Right ventricle myocardium superior (tissue), 1 donor: Measurements from ENCODE around the gene CAPS. TPM values are rescaled to one million over a fixed set of nuclear protein-coding genes. Genes with fewer than 3 reads are reported as not detected.
"Not testable (repeated sequence)": the region's sequence is repeated elsewhere in the genome, so short reads cannot be mapped to it uniquely, and the experiment has no call there.

Experiments
- ATAC-seq: fragments of 200-7000 bp; cut with Tn5 transposase; one replicate; pipeline ENCODE4 v1.9.1; 2020; ENCODE audit warnings: mild to moderate bottlenecking; ENCODE audit not compliant: poor library complexity
- DNase-seq: peaks from one replicate; pipeline ENCODE4 v3.0.0-alpha.2; 2020
- intact Hi-C: fragments of 100-400 bp; cut with DNase I; formaldehyde crosslinking; loops from one replicate; pipeline ENCODE4 v1.11.2; 2022
- long read RNA-seq: library from polyadenylated mRNA; unstranded; transcript quantifications from one replicate; pipeline ENCODE4 v2.0.0, GENCODE V29; 2021
- total RNA-seq: library from RNA; stranded (reverse); fragmentation: NEBNext Ultra II Directional; extraction: Animal tissue kit (Norgen Biotek cat#: 25700); gene quantifications from one replicate; pipeline ENCODE4 v1.2.1, GENCODE V29; 2021
- donor health status: DM: no; HTN: yes; CAD: no; lungs with severe emphysema.

The CAPS gene
- 3.4 TPM for total RNA-seq
- long read RNA-seq, partial matches to known transcripts, result 0 of 2 reads
- long read RNA-seq, other reads (novel, unspliced or antisense), result 1 of 2 reads

DNA sequence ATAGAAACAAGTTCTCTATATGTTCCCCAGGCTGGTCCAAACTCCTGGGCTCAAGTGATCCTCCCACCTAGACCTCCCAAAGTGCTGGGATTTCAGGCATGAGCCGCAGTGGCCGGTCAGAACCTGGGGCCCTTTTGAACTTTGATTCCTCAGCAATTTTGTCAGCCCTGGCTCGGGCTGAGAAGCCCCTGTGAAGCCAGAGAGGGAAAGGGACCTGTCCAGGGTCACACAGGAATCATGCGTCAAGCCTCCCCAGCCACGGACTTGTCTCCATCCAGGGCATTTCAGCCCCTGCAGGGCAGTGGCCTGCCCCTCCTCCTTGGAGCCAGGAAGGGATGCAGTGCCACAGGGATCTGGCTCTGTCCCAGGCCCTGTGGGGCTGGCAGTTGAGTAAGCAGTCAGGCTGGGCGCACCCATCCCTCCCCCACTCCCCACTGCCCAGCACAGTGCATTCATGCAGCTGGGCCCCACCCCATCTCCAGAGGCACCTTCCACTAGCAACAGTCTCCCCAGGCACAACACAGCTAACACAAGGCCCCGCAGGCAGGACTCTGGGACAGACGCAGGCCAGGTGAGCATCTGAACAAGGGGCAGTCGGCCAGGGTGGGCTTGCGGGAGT is at the start of gene CAPS:
Gene CAPS (plus strand): TSS at position 516 of the 619 bp plus-strand sequence. CDS start 153 bp downstream, outside the sequence.
- peak; percentile 71 for ATAC-seq
- intact Hi-C loops, result no loop called here
- peak; percentile 70 for DNase-seq

DNA sequence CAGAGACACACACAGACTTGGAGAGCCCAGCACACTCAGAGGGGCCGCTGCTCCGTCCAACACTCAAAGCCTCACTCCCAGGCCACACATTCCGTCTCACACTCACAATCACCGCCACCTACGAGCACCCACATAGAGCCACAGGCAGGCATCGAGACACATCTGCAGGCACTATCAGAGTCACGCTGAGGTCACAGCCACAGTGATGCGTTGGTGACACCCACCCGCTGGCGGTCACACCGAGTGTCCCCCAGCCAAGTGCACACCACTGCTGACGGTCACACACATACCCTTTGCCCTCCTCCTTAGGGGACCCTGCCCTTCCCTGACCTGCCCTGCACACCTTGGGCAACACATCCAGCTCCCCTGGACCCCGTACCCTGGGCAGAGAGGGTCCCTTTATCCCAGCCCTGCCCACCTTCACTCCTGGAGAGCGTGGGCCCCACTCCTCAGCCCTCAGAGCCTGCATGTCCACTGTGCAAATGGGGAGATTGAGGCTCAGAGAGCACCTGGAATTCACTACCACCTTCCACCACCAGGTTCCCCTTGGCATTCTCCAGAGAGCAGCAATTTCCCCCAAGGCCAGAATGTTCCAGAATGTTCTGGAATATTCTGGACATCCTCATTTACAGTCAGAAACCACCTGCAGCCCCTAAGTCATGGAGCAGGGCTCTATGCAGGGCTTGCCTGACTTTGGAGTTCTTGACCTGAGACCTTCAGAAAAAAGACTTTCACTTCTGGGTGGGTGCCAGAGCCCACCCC is 49.1 kb upstream of the CAPS start:
- no peak for ATAC-seq
- DNase-seq, result no peak
- intact Hi-C loops, result no loop called here

DNA sequence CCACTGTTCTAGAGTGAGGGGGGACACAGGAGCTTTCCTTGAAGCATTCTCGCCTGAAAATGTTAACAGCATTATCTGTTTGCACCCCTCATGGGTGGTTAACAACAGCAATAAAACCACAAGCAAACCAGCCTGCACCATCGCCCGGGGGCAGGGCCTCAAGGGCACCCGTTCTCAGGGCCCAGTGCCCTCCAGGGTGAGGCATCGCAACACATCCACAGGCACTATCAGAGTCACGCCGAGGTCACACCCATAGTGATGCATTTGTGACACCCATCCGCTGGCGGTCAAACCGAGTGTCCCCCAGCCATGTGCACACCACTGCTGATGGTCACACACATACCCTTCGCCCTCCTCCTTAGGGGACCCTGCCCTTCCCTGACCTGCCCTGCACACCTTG is 48.3 kb upstream of the CAPS start:
- no peak for DNase-seq
- intact Hi-C loops, result no loop called here
- no peak for ATAC-seq

DNA sequence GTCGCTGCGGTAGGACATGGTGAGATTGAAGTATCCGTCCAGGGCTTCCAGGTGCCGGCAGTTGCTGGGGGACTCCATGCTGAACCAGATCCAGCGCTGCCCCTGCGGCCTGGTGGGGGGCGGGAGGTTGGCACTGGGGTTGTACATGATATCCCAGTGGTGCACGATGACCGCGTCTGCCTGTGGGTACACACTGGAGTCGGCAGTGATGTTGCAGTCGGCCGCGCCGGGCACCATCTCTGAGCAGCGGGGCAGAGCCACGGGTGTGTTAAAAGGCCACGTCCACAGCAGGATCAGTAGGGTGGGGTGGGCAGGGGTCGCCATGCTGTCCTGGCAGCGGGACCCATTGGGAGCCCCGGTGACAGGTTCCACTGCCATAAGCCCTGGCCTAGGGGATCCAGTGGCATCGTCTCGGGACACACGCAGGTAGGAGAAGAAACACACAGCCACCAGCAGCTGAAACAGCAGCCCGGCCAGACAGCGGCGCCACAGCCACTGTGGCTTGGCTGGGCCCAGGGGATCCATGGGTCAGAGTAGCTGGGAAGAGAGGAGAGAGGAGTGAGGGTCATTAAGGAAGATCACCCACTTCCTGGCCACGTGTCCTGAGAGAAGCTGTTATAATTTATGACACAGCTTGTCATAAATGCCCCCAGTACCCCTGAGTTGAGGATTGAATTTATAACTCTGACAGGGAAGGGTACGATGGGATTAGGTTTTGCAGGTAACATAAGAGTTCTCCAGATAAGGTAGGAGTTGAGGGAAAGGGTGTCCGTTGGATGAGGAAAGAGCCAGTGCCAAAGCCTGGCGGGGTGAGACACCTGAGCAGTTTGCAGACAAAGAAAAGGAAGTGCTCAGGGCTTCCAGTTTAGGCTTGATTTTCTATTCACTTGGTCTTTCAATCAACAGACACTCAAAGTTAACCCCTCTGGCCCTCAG is 46.6 kb upstream of the CAPS start:
- ATAC-seq (no peak), DNase-seq (no peak)
- intact Hi-C loops, result no loop called here

DNA sequence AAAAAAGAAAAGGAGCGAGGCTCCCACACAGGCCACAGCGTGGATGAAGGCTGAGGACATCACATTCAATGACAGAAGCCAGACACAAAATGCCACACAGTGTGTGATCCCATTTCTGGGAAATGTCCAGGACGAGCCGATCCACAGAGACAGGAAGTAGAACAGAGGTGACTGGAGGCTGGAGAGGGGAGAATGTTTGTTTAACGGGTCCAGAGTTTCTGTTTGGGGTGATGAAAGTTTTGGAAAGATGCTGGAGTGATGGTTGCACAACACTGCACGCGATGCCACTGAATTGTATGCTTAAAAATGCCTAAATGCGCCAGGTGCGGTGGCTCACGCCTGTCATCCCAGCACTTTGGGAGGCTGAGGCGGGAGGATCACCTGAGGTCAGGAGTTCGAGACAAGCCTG is 43.1 kb upstream of the CAPS start:
- intact Hi-C loops, result no loop called here
- no peak for DNase-seq
- ATAC-seq, result peak; percentile 65

DNA sequence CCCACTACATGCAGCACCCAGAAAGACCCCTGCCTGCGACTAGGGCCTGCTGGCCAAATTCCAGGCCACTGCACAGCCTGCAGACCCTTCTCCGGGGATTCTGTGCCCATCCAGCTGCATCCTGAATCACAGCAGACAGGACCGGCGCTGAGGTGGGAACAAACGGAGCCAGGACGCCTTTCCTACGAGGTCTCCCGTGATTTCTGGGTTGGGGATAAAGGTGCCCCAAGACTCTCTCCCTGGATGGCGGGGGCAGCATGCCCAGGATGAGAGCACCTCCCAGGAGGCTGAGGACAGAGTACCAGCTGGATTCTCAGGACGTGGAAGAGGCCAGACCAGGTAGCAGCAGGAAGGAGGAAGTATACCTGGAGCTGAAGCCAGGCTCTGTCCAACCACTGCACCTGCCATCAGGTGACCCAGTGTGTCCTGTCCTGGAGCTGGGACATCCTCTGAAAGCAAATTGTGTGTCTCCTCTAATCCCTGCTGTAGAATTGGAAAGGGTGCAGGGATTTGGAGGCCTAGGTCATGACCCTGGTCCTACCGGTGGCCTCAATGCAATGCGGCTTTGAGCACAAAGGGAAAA is 40.3 kb upstream of the CAPS start:
- ATAC-seq, result no peak
- no peak for DNase-seq
- intact Hi-C loops, result no loop called here

DNA sequence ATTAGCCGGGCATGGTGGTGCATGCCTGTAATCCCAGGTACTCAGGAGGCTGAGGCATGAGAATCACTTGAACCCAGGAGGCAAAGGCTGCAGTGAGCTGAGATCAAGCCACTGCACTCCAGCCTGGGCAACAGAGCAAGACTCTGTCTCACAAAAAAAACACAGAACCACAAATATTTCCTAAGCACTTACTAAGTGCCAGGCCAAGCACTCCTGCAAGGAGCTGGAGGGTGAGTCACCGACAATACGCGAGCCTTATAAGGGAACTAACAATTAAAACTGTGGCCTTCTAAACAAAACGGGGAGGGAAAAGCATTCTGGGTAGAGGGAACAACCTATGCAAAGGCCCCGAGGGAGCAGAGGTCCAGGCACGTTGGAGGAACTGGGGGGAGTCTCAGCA is 39.6 kb upstream of the CAPS start:
- ATAC-seq, DNase-seq, intact Hi-C loops: not testable (repeated sequence)

DNA sequence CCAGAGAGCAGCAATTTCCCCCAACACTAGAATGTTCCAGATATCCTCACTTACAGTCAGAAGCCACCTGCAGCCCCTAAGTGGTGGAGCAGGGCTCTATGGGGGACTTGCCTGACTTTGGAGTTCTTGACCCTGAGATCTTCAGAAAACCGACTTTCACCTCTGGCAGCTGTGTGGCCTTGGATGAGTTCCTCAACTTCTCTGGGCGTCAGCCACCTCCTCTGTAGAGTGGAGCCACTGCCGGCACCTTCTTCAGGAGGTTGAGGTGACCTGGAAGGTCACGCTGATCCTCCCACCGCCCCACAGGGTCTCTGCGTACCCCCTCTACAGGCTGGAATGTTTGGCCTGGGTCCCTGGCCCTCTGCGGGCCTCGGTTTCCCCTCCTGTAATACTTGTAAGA is 36.6 kb upstream of the CAPS start:
- intact Hi-C loops, result no loop called here
- DNase-seq (no peak), ATAC-seq (no peak)

DNA sequence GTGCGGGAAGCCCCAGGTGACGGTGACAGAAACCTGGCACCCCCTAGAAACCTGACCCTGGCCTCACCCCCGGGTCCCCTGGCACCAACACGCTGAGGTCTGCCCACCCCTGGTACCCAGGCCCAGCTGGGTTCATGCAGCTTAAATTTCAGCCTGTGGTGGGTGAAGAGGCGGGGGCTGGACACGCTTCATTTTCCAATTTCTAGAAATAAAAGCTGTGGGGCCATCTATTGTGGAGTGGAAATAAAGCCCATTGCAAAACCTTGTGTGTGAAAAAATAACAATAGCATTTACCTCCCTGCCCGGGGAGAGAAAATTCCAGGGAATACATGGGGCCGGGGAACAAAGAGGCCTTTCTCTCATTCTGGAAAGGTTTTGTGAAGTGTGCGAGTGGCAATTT is 36.2 kb upstream of the CAPS start:
- intact Hi-C loops, result no loop called here
- ATAC-seq (no peak), DNase-seq (no peak)

DNA sequence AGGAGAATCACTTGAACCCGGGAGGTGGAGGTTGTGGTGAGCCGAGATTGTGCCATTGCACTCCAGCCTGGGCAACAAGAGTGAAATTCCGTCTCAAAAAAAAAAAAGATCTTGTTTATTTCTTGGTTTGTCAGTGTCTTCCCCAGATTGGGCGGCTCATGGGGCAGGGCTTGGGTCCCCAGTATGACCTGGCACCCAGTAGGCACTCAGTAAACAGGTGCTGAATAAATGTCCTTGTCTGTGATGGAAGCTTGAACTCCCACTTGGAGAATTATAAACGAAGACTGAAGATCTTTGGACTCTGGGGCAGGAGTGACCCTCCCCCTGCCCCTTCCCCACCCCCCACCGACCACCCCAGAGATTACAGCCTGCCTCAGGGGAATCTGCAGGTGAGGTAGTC is 33.9 kb upstream of the CAPS start:
- no peak for DNase-seq
- intact Hi-C loops, result no loop called here
- peak; percentile 10 for ATAC-seq

DNA sequence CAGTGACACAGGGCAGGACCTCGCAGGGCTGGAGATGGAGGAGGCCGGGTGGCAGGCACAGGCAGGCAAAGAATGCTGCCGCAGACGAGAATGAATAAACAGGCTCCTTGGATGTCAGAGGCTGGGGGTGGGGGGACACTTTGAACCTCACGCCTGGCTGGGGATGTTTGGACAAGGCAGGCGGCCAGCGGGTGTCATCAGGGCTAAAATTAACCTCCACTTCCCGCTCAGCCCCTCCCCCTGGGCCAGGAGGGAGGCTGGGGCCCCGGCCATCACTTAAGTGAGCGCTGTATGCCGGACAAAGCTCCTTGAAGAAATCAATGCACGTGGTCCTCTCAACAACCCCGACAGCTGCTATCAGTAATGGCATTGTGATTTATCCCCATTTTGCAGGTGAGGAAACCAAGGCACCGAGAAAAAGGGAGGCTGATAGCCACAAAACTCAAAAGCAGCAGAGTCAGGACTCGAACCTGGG is 33.4 kb upstream of the CAPS start:
- peak; percentile 83 for DNase-seq
- intact Hi-C loops, result no loop called here
- peak; percentile 93 for ATAC-seq

DNA sequence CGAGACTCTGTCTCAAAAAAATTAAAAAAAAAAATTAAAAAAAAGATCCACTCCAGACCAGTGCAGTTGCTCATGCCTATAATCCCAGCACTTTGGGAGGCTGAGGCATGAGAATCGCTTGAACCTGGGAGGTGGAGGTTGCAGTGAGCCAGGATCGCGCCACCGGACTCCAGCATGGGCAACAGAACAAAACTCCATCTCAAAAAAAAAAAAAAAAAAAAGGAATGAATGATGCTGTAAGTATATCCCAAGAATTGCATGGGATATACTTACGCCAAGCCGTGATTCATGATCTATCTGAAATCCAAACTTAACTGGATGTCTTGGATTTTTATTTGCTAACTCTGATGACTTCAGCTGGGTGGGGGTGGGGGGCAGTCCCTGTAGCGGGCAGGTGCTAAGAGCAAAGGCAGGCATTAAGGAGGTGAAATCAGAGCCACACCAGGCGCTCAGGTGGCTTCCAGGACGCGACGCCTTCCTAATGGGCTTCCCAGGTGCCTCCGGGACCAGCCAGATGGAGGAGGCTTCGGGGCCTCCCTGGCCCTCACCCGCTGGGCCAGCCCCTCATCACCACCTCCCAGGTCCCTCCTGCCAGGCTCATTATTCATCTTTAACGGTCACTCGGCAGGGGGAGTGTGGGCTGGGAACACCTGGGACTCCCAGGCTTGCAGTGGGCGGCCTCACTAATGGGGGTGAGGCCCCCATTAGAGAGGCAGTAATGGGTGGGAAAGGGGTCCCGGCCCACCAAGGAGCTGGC is 32.3 kb upstream of the CAPS start:
- ATAC-seq (no peak), DNase-seq (no peak)
- intact Hi-C loops, result no loop called here

DNA sequence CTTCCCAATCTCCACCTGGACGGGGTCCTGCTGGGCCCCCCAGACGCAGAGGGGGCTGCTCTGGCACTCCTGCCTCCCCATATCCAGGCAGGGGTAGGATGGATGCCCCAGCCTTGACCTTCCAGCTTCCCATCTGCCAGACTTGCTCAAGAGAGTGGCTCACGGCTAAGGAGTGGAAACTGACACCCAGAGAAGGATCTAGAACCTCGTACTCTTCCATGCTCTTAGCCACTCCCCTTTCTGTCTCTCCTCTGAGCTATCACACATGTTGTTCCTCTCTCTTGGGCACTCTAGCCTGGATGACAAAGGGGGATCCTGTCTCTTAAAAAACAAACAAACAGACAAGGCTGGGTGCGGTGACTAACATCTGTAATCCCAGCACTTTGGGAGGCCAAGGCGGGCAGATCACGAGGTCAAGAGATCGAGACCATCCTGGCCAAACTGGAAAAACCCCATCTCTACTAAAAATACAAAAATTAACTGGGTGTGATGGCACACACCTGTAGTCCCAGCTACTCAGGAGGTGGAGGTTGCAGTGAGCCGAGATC is 31.6 kb upstream of the CAPS start:
- no peak for ATAC-seq
- intact Hi-C loops, result no loop called here
- DNase-seq, result no peak

DNA sequence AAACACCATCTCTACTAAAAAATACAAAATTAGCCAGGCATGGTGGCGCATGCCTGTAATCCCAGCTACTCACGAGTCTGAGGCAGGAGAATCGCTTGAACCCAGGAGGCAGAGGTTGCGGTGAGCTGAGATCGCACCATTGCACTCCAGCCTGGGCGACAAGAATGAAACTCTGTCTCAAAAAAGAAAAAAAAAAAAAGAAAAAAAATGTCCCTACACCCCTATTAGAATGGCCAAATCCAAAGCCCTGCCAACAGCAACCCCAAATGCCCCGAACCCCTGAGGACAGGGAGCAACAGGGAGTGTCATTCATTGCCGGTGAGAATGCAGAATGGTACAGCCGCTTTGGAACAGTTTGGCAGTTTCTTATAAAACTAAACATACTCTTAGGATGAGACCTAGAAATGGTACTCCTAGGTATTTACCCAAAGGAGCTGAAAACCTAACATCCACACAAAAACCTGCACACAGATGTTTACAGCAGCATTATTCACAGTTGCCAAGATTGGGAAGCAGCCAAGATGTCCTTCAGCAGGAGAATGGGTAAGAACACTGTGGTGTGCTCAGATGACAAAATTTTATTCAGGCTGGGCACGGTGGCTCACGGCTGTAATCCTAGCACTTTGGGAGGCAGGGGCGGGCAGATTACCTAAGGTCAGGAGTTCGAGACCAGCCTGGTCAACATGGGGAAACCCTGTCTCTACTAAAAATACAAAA is 30.7 kb upstream of the CAPS start:
- ATAC-seq, intact Hi-C loops, DNase-seq: not testable (repeated sequence)

DNA sequence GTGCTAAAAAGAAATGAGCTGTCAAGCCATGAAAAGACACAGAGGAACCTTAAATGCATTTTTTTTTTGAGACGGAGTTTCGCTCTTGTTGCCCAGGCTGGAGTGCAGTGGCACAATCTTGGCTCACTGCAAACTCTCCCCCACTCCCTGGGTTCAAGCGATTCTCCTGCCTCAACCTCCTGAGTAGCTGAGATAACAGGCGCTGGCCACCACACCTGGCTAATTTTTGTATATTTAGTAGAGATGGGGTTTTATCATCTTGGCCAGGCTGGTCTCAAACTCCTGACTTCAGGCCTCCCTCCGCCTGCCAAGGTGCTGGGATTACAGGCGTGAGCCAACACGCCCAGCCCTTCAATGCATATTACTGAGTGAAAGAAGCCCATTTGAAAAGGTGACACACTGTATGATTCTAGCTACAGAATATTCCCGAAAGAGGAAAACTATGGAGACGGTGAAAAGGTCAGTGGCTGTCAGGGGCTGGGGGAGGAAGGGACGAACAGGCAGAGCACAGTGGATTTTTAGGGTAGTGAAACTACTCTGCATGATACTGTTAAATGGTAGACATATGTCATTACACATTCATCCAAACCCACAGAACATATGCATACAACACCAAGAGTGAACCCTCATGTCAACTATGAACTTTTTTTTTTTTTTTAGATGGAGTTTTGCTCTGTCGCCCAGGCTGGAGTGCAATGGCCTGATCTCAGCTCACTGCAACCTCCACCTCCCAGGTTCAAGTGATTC is 29.8 kb upstream of the CAPS start:
- DNase-seq, intact Hi-C loops, ATAC-seq: not testable (repeated sequence)

DNA sequence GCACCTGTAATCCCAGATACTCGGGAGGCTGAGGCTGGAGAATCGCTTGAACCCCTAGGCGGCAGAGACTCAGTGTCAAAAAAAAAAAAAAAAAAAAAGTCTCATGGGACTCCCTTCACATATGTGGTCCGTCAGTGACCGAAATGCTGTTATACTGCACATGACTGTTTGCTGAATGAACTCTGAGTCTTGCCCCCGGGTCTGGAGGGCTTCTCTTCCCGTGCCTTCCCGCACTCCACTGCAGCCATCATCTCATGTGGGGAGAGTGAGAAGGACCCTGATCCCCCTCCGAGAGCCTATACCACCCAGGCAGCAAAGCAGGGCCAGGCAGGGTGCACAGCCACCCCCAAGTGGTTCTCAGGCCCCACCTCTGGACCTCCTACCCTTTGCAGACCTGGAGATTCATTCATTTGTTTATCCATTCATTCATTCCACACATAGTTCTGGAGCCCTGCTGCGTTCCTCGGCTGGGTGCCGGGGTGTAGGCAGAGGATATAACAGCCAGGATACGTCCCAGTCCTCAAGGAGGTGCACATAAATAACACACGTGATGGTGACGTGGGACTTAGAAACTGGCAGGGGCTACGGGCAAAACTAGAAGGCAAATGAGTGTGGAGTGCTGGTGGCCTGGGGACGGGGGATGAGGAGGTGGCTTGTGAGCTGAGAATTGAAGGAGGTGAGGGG is 24.6 kb upstream of the CAPS start:
- intact Hi-C loops, result no loop called here
- no peak for ATAC-seq
- no peak for DNase-seq
